CD8-positive, alpha-beta memory T cell (primary cell): ENCODE measurements around the gene MOB4. TPM values are rescaled to one million over a fixed set of nuclear protein-coding genes. Genes with fewer than 3 reads are reported as not detected.

Source experiments
- CTCF ChIA-PET: fragments of 350-600 bp; sonication (Branson Sonifier 250); formaldehyde crosslinking; loops from one replicate; lab custom pipeline; 2021; ENCODE audit warnings: antibody characterized with exemption; lab: Charles Lee
- POLR2A ChIA-PET: fragments of 350-600 bp; sonication (Branson Sonifier 250); formaldehyde crosslinking; loops from one replicate; lab custom pipeline; 2021; ENCODE audit warnings: antibody characterized with exemption; lab: Charles Lee
- DNase-seq, 5 donors: peaks; one replicate each; pipeline versions ENCODE4 v3.0.0 to v3.0.0-alpha.2; 2020 to 2022; ENCODE audit warnings: mixed read lengths in 1 of 5
- H3K27ac ChIP-seq: one replicate; pipeline ENCODE4 v1.7.0; 2013; ENCODE audit warnings: low read depth, mild to moderate bottlenecking, low read length, moderate library complexity
- H3K27me3 ChIP-seq: 2 replicates; pipeline ENCODE4 v1.7.0; 2013; ENCODE audit warnings: low read length, mild to moderate bottlenecking; ENCODE audit not compliant: insufficient read depth, poor library complexity, severe bottlenecking
- H3K36me3 ChIP-seq: 2 replicates; pipeline ENCODE4 v1.7.0; 2013; ENCODE audit warnings: mild to moderate bottlenecking, low read length, moderate library complexity; ENCODE audit not compliant: insufficient read depth
- H3K4me1 ChIP-seq: 2 replicates; pipeline ENCODE4 v1.7.0; 2013; ENCODE audit warnings: mild to moderate bottlenecking, low read length, moderate library complexity; ENCODE audit not compliant: insufficient read depth
- H3K4me3 ChIP-seq: 2 replicates; pipeline ENCODE4 v1.7.0; 2013; ENCODE audit warnings: mild to moderate bottlenecking, low read length
- H3K9me3 ChIP-seq: 2 replicates; pipeline ENCODE4 v1.7.0; 2013; ENCODE audit warnings: mild to moderate bottlenecking, low read length
- H3K27ac Mint-ChIP-seq, 8 donors: one replicate each; pipeline ENCODE4 v1.8.0; 2020 to 2021; ENCODE audit warnings: mixed read lengths in 8 of 8, mild to moderate bottlenecking in 6 of 8, inconsistent platforms in 3 of 8, moderate library complexity in 3 of 8
- H3K27me3 Mint-ChIP-seq, 2 donors: one replicate each; pipeline ENCODE4 v1.8.0; 2020 to 2021; ENCODE audit warnings: mixed read lengths in 2 of 2, mild to moderate bottlenecking in 1 of 2, moderate library complexity in 1 of 2
- H3K36me3 Mint-ChIP-seq, 3 donors: one replicate each; pipeline ENCODE4 v1.8.0; 2020 to 2021; ENCODE audit warnings: mixed read lengths in 3 of 3, inconsistent platforms in 1 of 3, mild to moderate bottlenecking in 1 of 3
- H3K4me1 Mint-ChIP-seq, 3 donors: one replicate each; pipeline ENCODE4 v1.8.0; 2020 to 2021; ENCODE audit warnings: mixed read lengths in 3 of 3, inconsistent platforms in 1 of 3, mild to moderate bottlenecking in 1 of 3
- H3K4me3 Mint-ChIP-seq, 7 donors: one replicate each; pipeline ENCODE4 v1.8.0; 2020 to 2021; ENCODE audit warnings: mixed read lengths in 7 of 7, mild to moderate bottlenecking in 6 of 7, moderate library complexity in 4 of 7, inconsistent platforms in 2 of 7
- H3K9me3 Mint-ChIP-seq, 5 donors: one replicate each; pipeline ENCODE4 v1.8.0; 2020 to 2022; ENCODE audit warnings: mixed read lengths in 5 of 5, mild to moderate bottlenecking in 3 of 5, moderate library complexity in 2 of 5, inconsistent platforms in 1 of 5
- polyA plus RNA-seq: library from polyadenylated mRNA; unstranded; fragments of 300-500 nt; fragmentation: Illumina TruSeq; gene quantifications from one replicate; pipeline ENCODE4 v1.2.3, GENCODE V29; 2021
- total RNA-seq, 2 experiments: library from RNA; stranded (reverse); gene quantifications; one replicate each; pipeline ENCODE4 v1.2.3, GENCODE V29; 2021

Gene MOB4
- total and polyA plus RNA-seq, 3 experiments from 2014 or later: 21.9 to 26.2 (median 26.1) TPM

GRCh38 chr2:197514754-197515153 lies 1.1 kb upstream of the MOB4 start:
- H3K4me1 ChIP-seq: peaks cover 25% of the 10 kb centered on the region
- ChIA-PET POLR2A (interaction anchor here (1.6 to 5.4 kb wide), 4 partner anchors 14 to 191 kb away, joined by 4 to 101 read pairs (median 14); partner anchors contain the start of genes COQ10B, HSPD1, HSPE1 and MARS2), CTCF (interaction anchor here (1.0 to 2.9 kb wide), 3 partner anchors 9 to 62 kb away, joined by 4 to 14 read pairs (median 9); partner anchors contain the start of genes COQ10B, HSPD1 and HSPE1)
- DNase-seq: peak in 1 of 5 donors; percentile 33
- Mint-ChIP-seq H3K4me1 (peaks cover 32 to 48% (median 36%) of the 10 kb centered on the region in 3 donors), H3K27me3 (no peaks in the 10 kb centered on the region), H3K36me3 (peaks cover 0 to 16% (median 0%) of the 10 kb centered on the region in 3 donors), H3K27ac (peak overlapping the region; percentile 90 to 97 (median 96)), H3K9me3 (no peaks in the 10 kb centered on the region), H3K4me3 (peak overlapping the region; percentile 88 to 99 (median 97))
- peak overlapping the region; percentile 91 for H3K4me3 ChIP-seq
- no peaks in the 10 kb centered on the region for H3K36me3 ChIP-seq
- no peaks in the 10 kb centered on the region for H3K9me3 ChIP-seq
- no peaks in the 10 kb centered on the region for H3K27me3 ChIP-seq
- peak overlapping the region; percentile 94 for H3K27ac ChIP-seq

- Mint-ChIP-seq H3K27me3 (no peaks in the 10 kb centered on the region), H3K4me3 (peak overlapping the region; percentile 88 to 99 (median 97)), H3K36me3 (peaks cover 0 to 18% (median 1%) of the 10 kb centered on the region in 3 donors), H3K4me1 (peaks cover 33 to 49% (median 38%) of the 10 kb centered on the region in 3 donors), H3K9me3 (no peaks in the 10 kb centered on the region), H3K27ac (peak overlapping the region; percentile 90 to 97 (median 96))
- ChIA-PET CTCF (interaction anchor here (1.0 to 2.9 kb wide), 4 partner anchors 9 to 190 kb away, joined by 3 to 14 read pairs (median 6); partner anchors contain the start of genes COQ10B, HSPD1, HSPE1 and MARS2), POLR2A (interaction anchor here (0.7 to 5.4 kb wide), 7 partner anchors 14 to 190 kb away, joined by 3 to 101 read pairs (median 11); partner anchors contain the start of genes COQ10B, HSPD1, HSPE1 and MARS2)
- peak overlapping the region; percentile 91 for H3K4me3 ChIP-seq
- no peaks in the 10 kb centered on the region for H3K36me3 ChIP-seq
- peak overlapping the region; percentile 94 for H3K27ac ChIP-seq
- H3K27me3 ChIP-seq: no peaks in the 10 kb centered on the region
- peak in 1 of 5 donors; percentile 6 for DNase-seq
- H3K9me3 ChIP-seq: no peaks in the 10 kb centered on the region
- peaks cover 25% of the 10 kb centered on the region for H3K4me1 ChIP-seq
These were observed 539 bp upstream of the MOB4 start for GRCh38 chr2:197515315-197515738.

GRCh38 chr2:197516393-197516761 lies 511 bp downstream of the MOB4 start:
- no peaks in the 10 kb centered on the region for H3K36me3 ChIP-seq
- peak overlapping the region; percentile 94 for H3K27ac ChIP-seq
- H3K4me3 ChIP-seq: peak overlapping the region; percentile 91
- H3K27me3 ChIP-seq: no peaks in the 10 kb centered on the region
- peaks cover 39 to 58% (median 48%) of the 10 kb centered on the region in 3 donors for H3K4me1 Mint-ChIP-seq
- H3K4me3 Mint-ChIP-seq: peak overlapping the region; percentile 88 to 99 (median 97)
- peaks cover 0 to 1% of the 10 kb centered on the region in 2 donors for H3K27me3 Mint-ChIP-seq
- H3K9me3 Mint-ChIP-seq: peaks cover 0 to 5% (median 4%) of the 10 kb centered on the region in 5 donors
- H3K36me3 Mint-ChIP-seq: peaks cover 6 to 26% (median 9%) of the 10 kb centered on the region in 3 donors
- no peaks in the 10 kb centered on the region for H3K9me3 ChIP-seq
- H3K27ac Mint-ChIP-seq: peak overlapping the region; percentile 90 to 97 (median 96)
- DNase-seq: peak in 1 of 5 donors; percentile 35
- CTCF ChIA-PET: interaction anchor here (0.9 to 2.9 kb wide), 5 partner anchors 9 to 188 kb away, joined by 3 to 14 read pairs (median 3); partner anchors contain the start of genes COQ10B, HSPD1, HSPE1 and MARS2
- H3K4me1 ChIP-seq: peaks cover 25% of the 10 kb centered on the region
- POLR2A ChIA-PET: interaction anchor here (1.1 to 5.4 kb wide), 5 partner anchors 15 to 589 kb away, joined by 7 to 101 read pairs (median 13); partner anchors contain the start of genes COQ10B, HSPD1, HSPE1 and MARS2

- Mint-ChIP-seq H3K4me1 (peaks cover 42 to 62% (median 53%) of the 10 kb centered on the region in 3 donors), H3K9me3 (peaks cover 0 to 5% (median 4%) of the 10 kb centered on the region in 5 donors), H3K4me3 (peak overlapping the region; percentile 88 to 99 (median 97)), H3K27ac (peak overlapping the region; percentile 90 to 97 (median 96)), H3K36me3 (peaks cover 6 to 30% (median 9%) of the 10 kb centered on the region in 3 donors), H3K27me3 (peaks cover 0 to 1% of the 10 kb centered on the region in 2 donors)
- peaks cover 25% of the 10 kb centered on the region for H3K4me1 ChIP-seq
- no peaks in the 10 kb centered on the region for H3K9me3 ChIP-seq
- H3K36me3 ChIP-seq: no peaks in the 10 kb centered on the region
- DNase-seq: no peak
- ChIA-PET POLR2A (interaction anchor here (2.6 to 5.4 kb wide), 2 partner anchors 16 to 64 kb away, joined by 15 to 101 read pairs; partner anchors contain the start of genes COQ10B, HSPD1 and HSPE1), CTCF (interaction anchor here (2.3 to 2.9 kb wide), 2 partner anchors 11 to 17 kb away, joined by 9 to 14 read pairs; partner anchors contain the start of genes HSPD1 and HSPE1)
- no peaks in the 10 kb centered on the region for H3K27me3 ChIP-seq
- H3K27ac ChIP-seq: peak overlapping the region; percentile 94
- peak overlapping the region; percentile 91 for H3K4me3 ChIP-seq
These were observed 1.3 kb downstream of the MOB4 start for GRCh38 chr2:197517150-197517549.

GRCh38 chr2:197538412-197538811 lies 22.5 kb downstream of the MOB4 start:
- Histone ChIP-seq H3K4me3 (no peak overlapping the region), H3K4me1 (peaks cover 13% of the 10 kb centered on the region), H3K9me3 (no peaks in the 10 kb centered on the region), H3K27me3 (no peaks in the 10 kb centered on the region), H3K36me3 (peaks cover 24% of the 10 kb centered on the region), H3K27ac (no peak overlapping the region)
- Mint-ChIP-seq H3K4me3 (no peak overlapping the region), H3K27me3 (no peaks in the 10 kb centered on the region), H3K36me3 (peaks cover 8 to 82% (median 19%) of the 10 kb centered on the region in 3 donors), H3K4me1 (peaks cover 37 to 64% (median 63%) of the 10 kb centered on the region in 3 donors), H3K9me3 (no peaks in the 10 kb centered on the region), H3K27ac (peak overlapping the region in 2 of 8 donors; percentile 29 to 52)
- POLR2A ChIA-PET: no interaction called here
- CTCF ChIA-PET: interaction anchor here (0.7 kb wide), 1 partner anchor 32 kb away, joined by 3 read pairs; no protein-coding TSS in a partner anchor
- no peak for DNase-seq

GRCh38 chr2:197539734-197540133 lies 23.9 kb downstream of the MOB4 start:
- no peaks in the 10 kb centered on the region for H3K9me3 Mint-ChIP-seq
- Histone ChIP-seq H3K27me3 (no peaks in the 10 kb centered on the region), H3K4me3 (no peak overlapping the region), H3K36me3 (peaks cover 24% of the 10 kb centered on the region), H3K9me3 (no peaks in the 10 kb centered on the region), H3K27ac (no peak overlapping the region), H3K4me1 (peaks cover 5% of the 10 kb centered on the region)
- peaks cover 4 to 83% (median 17%) of the 10 kb centered on the region in 3 donors for H3K36me3 Mint-ChIP-seq
- no peak for DNase-seq
- peak overlapping the region in 5 of 8 donors; percentile 1 to 37 (median 10) for H3K27ac Mint-ChIP-seq
- H3K4me1 Mint-ChIP-seq: peaks cover 28 to 55% (median 52%) of the 10 kb centered on the region in 3 donors
- ChIA-PET POLR2A (no interaction called here), CTCF (no interaction called here)
- no peaks in the 10 kb centered on the region for H3K27me3 Mint-ChIP-seq
- H3K4me3 Mint-ChIP-seq: no peak overlapping the region

GRCh38 chr2:197543206-197543605 lies 27.3 kb downstream of the MOB4 start:
- Mint-ChIP-seq H3K27me3 (no peaks in the 10 kb centered on the region), H3K4me3 (no peak overlapping the region), H3K27ac (no peak overlapping the region), H3K4me1 (peaks cover 19 to 44% (median 24%) of the 10 kb centered on the region in 3 donors), H3K36me3 (peaks cover 13 to 73% (median 13%) of the 10 kb centered on the region in 3 donors), H3K9me3 (no peaks in the 10 kb centered on the region)
- Histone ChIP-seq H3K27ac (no peak overlapping the region), H3K9me3 (no peaks in the 10 kb centered on the region), H3K4me1 (no peaks in the 10 kb centered on the region), H3K36me3 (peaks cover 15% of the 10 kb centered on the region), H3K4me3 (no peak overlapping the region), H3K27me3 (no peaks in the 10 kb centered on the region)
- no peak for DNase-seq
- ChIA-PET CTCF (no interaction called here), POLR2A (no interaction called here)
